Activated CD4-positive, alpha-beta T cell treated with anti-CD3 and anti-CD28 coated beads for 4 hours (primary cell): Measurements from ENCODE around the gene SESTD1.
"Not testable (repeated sequence)": the region's sequence is repeated elsewhere in the genome, so short reads cannot be mapped to it uniquely, and the experiment has no call there.

Source experiments
- DNase-seq, 2 donors: peaks; one replicate each; pipeline ENCODE4 v3.0.0-alpha.2; 2020

SESTD1 gene

DNA sequence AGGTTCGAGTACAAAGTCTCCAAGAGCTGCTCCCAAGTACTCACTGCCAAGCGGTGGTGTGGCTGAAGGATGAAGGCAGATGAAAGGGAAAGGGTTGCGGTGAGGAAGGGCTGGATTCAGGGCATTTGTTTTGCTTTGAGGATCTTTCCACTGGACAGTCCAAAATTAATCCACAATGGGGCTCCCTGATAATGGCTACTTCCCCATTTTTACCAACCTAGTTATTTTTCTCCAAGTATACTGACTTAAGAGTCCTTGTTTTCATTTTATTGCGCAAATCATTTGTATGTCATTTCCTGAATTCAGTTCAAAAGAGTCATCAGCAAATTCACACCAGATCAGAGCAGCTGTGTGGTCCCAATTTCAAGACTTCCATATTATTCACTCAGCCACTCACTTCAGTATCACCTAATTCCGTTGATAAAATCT lies 464 bp upstream of the SESTD1 start:
- DNase-seq: no peak

DNA sequence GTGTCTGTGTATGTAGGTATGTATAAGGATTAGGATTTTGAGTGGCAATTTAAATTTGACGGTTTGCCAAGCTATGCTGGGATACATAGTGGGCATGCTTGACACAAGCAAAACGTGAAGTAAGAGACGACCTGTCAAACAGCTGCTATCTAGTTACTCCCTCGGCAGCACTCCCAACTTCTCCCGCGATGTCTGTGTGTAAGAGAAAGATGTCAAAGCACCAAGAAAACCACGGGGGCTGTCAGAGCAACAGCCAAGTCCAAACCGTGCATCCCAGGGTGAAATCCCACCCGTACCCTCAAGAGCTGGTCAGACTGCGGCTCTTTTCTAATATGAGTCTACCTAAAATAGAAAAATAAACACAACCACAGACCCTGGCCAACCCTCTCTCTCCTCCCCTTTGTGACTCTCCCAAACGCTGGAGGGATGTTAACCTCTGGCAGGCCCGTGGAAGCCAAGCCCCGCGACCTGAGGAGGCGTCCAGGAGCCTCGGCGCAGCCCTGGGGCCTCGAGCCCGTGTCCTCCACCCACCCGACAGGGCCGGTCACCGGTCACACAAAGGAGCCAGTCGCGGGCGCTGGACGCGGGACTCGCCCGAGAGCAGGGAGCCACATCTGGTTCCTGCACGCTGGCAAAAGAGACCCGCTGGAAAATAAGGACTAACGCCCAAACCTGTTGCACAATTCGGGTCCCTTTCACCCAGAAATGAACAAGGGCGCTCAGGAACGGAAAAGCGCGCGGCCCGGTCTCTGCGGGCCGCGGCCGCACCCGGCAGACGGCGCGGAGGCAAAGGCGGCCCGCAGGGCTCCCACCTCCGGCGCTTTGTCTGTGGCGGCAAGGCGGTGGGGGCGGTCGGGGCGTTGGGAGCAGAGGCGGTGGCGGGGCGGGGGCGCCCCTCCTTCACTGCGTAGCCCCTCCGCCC lies 925 bp downstream of the SESTD1 start:
- peak; percentile 19 to 29 for DNase-seq

DNA sequence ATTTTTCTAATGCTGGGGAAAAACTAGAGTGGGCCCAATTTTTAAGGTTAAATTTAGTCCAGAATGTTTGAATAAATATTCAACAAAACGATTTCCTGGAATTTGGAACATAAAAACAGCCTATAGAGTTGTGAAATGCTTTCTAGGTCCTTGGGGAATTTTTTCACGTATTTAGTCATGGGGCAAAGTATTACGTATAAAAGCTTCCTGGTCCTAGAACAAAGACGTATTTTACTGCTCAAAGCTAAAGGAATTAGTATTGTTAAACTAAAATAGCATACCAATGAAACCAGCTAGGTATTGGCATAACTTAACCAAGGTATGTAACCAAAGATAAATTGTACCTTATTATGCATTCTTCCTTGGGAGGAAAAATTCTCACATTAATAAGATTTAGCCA lies 1.6 kb downstream of the SESTD1 start:
- DNase-seq: no peak

DNA sequence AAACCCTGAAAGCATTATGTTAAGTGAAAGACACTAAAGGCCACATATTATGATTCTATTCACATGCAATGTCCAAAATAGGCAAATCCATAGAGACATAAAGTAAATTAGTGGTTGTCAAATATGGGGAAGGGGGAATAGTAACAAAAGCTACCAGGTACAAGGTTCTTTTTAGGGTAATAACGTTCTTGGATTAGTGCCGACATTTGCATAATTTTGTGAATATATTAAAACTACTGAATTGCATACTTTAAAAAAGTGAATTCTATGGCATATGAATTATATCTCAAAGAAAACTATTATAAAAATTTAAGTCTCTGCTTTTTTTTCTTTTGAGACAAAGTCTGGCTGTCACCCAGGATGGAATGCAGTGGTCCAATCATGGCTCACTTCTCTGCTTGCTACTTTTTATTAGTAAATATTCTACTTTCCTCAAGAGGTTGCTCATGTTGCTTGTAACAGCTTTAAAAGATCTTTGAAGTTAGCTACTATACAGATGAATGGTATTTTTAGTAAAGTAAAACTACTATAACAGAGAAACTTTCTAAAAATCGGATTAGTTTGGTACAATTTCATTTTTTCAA lies 2.5 kb downstream of the SESTD1 start:
- DNase-seq: no peak

DNA sequence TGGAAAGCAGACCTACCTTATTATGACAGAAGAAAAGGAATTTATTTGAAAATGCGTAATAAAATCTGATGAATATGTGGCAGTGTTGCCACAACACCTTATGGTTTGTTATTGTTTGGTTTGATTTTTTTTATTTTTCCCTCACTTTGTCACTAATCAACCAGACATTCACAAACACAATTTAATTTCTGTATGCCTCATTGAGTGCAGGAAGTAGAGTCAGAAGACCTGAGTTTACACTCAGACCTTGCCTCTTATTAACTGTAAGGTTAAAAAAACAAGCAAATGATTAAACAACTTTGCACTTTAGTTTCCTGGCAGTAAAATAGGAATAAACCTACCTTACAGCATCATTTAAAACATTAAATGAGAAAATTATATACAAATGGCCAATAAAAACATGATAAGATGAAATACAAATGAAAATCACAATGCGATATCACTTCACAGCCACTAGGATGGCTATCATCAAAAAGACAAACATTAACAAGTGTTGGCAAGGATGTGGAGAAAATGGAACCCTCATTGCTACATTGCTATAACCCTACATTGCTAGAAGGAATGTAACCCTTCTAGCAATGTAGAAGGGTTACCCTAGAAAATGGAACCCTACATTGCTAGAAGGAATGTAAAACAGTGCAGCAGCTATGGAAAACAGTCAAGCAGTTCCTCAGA lies 3.3 kb downstream of the SESTD1 start:
- DNase-seq: no peak

DNA sequence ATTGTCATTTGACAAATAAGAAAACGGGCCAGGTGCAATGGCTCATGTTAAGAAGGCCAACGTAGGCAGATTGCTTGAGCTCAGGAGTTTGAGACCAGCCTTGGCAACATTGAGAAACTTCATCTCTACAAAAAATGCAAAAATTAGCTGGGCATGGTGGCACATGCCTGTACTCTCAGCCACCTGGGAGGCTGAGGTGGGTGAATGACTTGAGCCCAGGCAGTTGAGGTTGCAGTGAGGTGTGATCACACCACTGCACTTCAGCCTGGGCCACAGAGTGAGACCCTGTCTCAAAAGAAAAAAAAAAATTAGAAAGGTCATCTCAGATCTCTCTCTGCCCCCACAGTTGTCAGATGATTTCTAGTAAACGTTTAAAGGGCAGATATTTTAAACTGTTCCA lies 4.4 kb downstream of the SESTD1 start:
- DNase-seq: no peak

DNA sequence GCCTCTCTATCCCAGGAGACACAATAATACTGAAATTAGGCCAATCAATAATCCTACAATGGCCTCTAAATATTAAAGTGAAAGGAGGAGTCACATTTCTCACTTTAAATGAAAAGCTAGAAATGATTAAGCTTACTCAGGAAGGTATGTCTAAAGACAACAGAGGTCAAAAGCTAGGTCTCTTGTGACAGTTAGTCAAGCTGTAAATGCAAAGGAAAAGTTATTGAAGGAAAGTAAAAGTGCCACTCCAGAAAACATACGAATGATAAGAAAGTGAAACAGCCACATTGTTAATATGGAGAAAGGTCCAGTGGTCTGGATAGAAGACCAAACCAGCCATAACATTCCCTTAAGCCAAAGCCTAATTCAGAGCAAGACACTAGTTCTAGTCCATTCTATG lies 9.5 kb downstream of the SESTD1 start:
- DNase-seq: no peak

DNA sequence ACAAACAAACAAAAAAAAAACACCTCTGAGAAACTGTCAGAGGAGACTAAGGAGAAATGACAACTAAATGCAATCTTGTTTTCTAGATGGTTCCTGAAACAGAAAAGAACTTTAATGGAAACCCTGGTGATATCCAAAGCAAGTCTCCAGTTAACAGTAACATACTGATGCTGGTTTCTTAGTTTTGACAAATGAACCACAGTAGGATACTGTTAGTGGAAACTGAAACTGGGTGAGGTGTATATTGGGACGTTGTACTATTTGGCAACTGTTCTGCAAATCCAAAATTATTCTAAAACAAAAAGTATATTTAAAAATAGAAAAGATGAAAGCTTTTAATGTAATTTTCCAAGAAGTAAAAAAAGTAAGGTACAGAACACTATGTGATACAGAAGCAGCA lies 11.4 kb downstream of the SESTD1 start:
- DNase-seq: no peak

DNA sequence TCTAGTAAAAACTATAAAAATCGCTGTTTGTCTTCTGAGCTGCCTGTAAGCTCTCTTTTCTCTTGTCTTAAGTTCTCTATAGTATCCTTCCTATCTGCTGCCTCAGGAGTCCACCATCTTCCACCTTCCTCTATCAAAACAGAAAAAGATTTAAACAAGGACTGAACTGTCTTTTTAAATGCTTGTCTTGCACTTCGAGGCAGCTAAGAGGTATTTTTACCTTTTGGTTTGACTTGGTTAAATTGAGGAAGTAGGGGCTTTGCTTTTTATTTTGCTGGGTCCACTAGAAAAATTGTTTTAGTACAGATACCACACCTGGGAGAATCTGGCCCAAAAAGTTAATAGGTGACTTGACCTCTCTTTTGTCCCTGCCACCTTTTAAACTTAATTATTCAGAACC lies 12.2 kb downstream of the SESTD1 start:
- DNase-seq: no peak

DNA sequence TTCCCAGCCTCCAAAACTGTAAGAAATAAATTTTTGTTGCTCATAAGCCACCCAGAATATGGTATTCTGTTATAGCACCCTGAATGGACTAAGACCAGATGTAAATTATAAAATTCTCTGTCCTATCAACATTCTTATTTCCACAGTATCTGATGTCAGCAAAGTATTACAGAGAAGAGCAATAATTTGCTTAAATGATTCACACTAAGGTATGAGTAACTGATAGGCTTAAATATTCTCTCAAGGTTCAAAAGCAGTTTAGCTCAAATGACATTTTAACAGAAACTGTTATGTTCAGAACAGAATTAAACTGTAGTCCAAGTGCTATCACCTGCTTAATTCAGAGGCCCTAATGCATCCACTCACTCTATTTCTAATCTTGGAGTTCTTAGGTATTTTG lies 12.8 kb downstream of the SESTD1 start:
- DNase-seq: no peak

DNA sequence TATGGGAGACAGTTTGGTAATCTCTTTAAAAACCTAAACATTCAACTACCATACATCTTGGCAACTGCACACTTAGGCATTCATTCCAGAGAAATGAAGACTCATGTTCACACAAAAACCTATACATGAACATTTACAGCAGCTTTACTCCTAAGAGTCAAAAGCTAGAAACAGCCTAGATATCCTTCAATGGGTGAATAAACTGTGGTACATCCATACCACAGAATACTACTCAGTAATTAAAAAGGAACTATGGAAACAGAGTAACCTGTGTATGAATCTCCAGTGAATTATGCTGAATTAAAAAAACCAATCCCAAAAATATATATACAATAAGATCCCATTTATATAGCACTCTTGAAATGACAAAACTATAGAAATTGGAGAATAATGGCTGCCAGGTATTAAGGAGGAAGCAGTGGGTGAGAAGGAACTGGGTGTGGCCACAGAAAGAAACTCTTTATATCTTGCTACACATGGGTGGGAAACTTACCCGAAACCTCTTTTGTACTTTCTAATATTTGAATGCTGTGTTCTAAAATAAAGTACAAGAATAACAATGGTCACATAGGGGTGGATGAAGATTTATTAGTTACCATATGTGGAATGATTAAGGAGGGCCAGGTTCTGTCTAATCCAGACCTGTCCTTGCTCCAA lies 13.7 kb downstream of the SESTD1 start:
- no peak for DNase-seq

DNA sequence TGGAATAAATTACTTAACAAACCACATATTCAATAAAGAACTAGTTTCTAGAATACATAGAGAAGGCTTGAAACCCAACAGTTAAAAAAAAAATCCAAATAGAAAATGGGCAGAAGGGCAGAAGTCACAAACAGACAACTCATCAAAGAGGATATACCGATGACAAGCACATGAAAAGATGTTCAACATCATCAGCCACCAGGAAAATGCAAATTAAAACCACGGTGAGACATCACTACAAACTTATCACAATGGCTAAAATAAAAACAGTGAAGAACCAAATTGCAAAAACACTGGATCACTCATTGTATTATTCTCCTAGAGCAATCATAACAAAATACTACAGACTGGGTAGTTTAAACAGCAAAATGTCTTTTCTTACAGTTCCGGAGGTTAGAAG lies 14.5 kb downstream of the SESTD1 start:
- no peak for DNase-seq

DNA sequence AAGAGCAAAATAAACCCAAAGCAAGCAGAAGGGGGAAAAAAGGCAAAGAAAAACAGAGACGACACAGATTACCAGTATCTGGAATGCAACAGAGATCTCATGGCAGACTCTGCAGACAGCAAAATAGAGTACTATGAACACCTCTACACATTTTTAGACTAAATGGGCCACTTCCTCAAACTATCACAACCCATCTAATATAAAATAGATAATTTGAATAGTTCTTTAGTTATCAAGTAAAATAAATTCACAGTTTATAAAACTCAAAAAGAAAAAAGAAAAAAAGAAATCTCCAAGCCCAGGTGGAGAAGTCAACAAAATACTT lies 16.6 kb downstream of the SESTD1 start:
- no peak for DNase-seq

DNA sequence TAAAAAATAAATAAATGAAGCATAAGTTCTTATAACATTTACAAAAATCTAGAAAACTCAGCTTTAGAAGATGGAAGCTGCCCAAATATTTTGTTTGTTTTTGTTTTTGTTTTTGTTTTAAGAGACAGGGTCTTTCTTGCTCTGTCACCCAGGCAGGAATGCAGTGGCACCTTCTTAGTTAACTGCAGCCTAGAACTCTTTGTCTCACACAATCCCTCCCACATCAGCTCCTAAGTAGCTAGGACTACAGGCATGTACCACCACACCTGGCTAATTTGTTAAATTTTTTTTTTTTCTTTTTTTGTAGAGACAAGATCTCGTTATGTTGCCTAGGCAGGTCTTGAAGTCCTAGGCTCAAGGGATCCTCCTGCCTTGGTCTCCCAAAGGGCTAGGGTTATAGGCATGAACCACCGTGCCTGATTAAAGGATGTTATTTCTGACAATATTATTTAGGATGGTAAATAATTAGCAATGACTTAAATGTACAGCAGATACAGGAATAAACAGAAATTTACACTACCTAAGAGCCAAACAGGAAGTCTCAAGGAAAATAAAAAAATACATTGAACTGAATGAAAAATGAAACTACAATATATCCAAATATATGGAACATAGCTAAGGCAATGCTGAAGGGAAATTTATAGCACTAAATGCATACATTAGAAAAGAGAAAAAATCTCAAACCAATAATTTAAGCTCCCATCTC lies 17.2 kb downstream of the SESTD1 start:
- DNase-seq: no peak

DNA sequence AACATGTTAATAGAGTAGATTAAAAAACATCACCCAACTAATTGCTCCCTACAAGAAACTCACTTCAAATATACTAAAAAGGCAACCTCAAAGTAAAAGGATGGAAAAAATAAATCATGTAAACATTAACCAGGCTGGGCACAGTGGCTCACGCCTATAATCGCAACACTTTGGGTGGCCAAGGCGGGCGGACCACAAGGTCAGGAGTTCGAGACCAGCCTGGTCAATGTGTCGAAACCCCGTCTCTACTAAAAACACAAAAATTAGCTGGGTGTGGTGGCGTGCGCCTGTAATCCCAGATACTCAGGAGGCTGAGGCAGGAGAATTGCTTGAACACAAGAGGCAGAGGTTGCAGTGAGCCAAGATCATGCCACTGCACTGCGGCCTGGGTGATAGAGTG lies 18.8 kb downstream of the SESTD1 start:
- not testable (repeated sequence) for DNase-seq

DNA sequence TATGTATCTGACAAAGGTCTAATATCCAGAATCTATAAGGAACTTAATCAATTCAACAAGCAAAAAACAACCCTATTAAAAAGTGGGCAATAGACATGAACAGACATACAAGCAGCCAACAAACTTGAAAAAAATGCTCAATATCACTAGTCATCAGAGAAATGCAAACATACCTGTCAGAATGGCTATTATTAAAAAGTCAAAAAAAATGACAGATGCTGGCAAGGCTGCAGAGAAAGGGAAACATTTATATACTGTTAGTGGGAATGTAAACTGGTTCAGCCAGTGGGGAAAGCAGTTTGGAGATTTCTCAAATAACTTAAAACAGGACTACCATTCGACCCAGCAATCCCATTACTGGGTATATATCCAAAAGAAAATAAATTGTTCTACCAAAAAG lies 21.6 kb downstream of the SESTD1 start:
- no peak for DNase-seq

DNA sequence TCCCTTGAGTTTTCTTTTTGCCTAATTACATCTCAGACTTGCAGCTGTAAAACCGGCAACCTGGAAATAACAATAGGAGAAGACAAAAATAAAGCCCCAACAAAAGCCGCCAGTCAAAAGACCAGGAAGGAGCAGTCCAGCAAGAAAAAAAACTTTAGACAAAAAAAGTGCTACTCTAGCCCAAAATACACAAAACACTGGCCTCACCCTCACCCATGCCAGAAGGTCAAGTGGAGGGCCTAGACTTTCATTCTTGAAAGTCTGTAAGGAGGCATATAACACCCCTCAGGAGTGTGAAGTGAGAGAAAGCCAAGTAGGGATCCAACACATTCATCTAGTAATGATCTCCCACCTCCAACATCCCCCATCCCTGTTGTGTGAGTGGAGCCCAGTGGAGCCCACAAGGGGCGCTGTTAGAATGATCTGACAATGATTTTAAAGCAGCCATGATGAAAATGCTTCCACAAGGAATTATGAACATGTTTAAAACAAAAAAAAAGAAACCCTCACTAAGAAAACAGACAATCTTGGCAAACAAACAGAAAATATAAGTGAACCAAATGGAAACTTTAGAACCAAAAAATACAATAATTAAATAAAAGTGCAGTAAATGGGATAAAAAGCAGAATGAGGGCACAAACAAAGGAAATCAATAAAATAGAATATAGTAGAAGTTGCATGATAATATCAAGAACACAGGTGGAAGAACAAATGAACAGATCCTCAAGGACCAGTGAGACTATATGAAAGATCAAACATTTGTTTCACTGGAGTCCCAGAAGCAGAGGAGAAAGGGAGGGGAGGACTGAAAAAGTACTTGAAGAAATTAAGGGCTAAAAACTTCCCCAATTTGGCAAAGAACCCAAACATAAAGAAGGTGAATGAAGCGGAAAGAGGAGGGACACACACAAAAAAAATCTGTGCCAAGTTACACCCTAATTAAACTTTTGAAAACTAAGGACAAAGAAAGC lies 23.9 kb downstream of the SESTD1 start:
- DNase-seq: no peak

DNA sequence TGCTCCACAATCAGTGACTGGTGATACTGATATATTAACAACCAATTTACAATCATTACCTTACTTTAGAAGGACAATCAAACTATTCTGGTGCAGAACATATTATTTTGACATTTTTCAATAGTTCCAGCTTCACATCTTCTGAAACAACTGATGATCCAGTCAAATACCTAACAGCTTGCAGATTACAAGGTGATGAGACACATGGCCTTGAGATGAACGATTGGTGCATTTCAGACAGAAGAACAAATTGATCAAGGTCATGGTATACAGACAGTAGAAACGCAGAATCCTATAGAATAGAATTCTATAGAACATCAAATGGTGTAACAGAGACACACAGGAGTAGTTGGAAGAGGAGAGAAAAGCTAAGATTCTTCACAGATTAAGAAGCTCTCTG lies 24.8 kb downstream of the SESTD1 start:
- no peak for DNase-seq

DNA sequence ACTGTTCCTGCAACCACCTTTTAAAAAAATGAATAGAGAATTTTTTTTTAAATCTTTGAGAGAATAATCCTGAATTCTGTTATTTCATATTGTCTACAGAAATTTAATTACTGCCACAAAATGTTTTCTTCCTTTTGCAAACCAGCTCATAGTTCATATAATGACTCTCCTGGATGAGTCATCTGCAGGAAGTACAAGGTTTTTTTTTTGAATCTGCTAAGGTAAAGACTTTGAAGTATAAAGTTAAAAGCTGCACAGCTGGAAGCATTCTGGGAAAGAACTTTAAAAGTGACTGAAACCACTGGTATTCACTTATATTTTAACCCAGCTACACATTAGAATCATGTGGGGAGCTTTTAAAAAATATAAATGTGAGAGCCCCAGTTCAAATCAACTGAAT lies 25.4 kb downstream of the SESTD1 start:
- no peak for DNase-seq

DNA sequence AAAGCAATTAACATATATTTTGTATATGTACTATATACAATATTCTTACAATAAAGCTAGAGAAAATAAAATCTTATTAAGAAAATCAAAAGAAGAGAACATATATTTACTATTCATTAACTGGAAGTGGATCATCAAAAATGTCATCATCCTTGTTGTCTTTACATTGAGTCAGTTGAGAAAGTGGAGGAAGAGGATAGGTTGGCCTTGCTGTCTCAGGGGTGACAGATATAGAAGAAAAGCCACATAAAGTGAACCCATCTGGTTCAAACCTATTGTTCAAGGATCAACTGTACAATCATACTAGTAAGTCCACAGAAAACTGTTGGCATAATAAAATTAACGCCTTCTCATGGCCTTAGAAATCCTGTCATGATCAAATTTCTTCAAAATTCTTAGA lies 26.6 kb downstream of the SESTD1 start:
- DNase-seq: no peak

DNA sequence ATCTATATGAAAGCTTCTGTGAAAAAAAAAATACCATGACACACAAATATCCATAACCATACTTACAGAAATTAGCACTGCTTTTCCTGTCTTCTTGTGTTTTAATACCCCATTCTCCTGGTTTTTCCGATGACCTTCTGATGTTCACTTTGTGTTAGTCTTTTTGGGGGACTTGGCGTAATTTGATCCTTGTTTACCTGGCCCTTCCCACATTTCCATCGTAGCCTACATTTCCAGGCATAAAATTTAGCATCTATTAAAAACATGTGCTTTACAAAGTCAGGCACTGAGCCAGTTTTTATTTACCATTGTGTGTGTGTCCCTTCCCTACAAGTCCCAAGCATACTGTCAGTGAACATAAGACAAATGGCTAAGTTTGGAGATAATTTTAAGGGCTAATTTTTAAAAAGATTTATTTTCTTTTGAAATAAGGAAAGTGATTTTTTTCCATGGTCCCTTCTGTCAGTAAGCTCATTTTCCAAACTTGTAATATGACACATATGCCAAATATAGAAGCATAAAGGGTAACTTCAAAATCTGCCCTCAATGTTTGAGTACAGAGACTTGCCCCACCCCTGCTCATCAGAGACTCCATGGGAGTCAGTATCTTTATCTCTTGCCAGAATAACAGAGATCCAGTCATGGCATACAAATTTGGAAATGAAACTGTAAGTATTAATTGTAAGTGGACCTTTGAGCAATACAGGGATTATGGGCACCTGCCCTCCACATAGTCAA lies 27.3 kb downstream of the SESTD1 start:
- no peak for DNase-seq
